Lower leg skin (tissue), 4 donors: ENCODE data around the gene POFUT2. TPM values are rescaled to one million over a fixed set of nuclear protein-coding genes. Genes with fewer than 3 reads are reported as not detected.

ENCODE experiments used
- DNase-seq, 2 donors: peaks; one replicate each; pipeline ENCODE4 v3.0.0-alpha.2; 2019; ENCODE audit warnings: low spot score in 2 of 2
- H3K4me3 ChIP-seq: fragments of 200-600 bp; sonication (generic); 2 replicates; pipeline ENCODE4 v1.5.1; 2017; ENCODE audit warnings: mild to moderate bottlenecking, low read depth; ENCODE audit not compliant: poor library complexity, severe bottlenecking
- POLR2A ChIP-seq, 2 donors: fragments of 450-650 bp; IDR thresholded peaks; one replicate each; pipeline ENCODE4 v1.6.1; 2016 to 2017; ENCODE audit warnings: antibody characterized with exemption in 2 of 2, mild to moderate bottlenecking in 1 of 2, moderate library complexity in 1 of 2
- WGBS, 2 donors: methylation state at CpG; one replicate each; pipeline ENCODE4 v1.1.5; 2018; 5-methylcytosine and 5-hydroxymethylcytosine counted together
- intact Hi-C: fragments of 100-400 bp; cut with DNase I; formaldehyde crosslinking; loops from one replicate; pipeline ENCODE4 v1.15.0; 2023; ENCODE audit warnings: low total_unique reads
- total RNA-seq, 4 donors: library from RNA; depleted of rRNA; stranded (reverse); fragments of >200 nt; gene quantifications; one replicate each; pipeline ENCODE4 v1.1.0, GENCODE V29; 2016
- TF ChIP-seq, protein P1 (sequence below), 3 donors: fragments of 450-650 bp; IDR thresholded peaks; one replicate each; pipeline ENCODE4 v1.5.1; 2016; ENCODE audit warnings: antibody characterized with exemption in 3 of 3, mild to moderate bottlenecking in 3 of 3, moderate library complexity in 2 of 3

POFUT2 gene
- total RNA-seq, 4 donors from 2014 or later, result 15.0 to 22.1 (median 18.9) TPM

- 81 to 88% methylated on average over 3 of the region's 3 CpGs for WGBS, 2 donors
- DNase-seq, result no peak
- no peak overlapping the region for H3K4me3 ChIP-seq
- no peak for TF ChIP-seq POLR2A (IDR thresholded peaks at IDR 0.05)
- TF ChIP-seq, protein P1, sequence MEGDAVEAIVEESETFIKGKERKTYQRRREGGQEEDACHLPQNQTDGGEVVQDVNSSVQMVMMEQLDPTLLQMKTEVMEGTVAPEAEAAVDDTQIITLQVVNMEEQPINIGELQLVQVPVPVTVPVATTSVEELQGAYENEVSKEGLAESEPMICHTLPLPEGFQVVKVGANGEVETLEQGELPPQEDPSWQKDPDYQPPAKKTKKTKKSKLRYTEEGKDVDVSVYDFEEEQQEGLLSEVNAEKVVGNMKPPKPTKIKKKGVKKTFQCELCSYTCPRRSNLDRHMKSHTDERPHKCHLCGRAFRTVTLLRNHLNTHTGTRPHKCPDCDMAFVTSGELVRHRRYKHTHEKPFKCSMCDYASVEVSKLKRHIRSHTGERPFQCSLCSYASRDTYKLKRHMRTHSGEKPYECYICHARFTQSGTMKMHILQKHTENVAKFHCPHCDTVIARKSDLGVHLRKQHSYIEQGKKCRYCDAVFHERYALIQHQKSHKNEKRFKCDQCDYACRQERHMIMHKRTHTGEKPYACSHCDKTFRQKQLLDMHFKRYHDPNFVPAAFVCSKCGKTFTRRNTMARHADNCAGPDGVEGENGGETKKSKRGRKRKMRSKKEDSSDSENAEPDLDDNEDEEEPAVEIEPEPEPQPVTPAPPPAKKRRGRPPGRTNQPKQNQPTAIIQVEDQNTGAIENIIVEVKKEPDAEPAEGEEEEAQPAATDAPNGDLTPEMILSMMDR (IDR thresholded peaks at IDR 0.05), result no peak
- intact Hi-C loops, result no loop called here
Observed at GRCh38 chr21:45313682-45314081, 26.0 kb upstream of the POFUT2 start.

DNA sequence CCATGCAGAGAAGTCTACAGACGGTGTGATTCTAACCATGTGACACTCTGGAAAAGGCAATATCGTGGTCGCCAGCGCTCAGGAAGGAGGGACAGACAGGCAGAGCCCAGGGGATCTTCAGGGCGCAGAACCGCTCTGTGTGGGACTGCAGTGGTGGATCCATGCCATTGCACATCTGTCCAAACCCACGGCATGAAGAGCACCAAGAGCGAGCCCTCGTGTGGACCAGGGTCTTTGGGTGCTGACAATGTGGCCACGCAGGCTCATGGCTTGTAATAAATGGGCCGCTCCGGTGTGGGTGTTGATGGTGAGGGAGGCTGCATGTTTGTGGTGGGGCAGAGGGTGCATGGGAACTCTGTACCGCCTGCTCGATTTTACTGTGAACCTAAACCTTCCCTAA lies 25.3 kb upstream of the POFUT2 start:
- no peak for DNase-seq
- no peak overlapping the region for H3K4me3 ChIP-seq
- WGBS, 2 donors, result 89 to 90% methylated on average over 14 of the region's 14 CpGs
- intact Hi-C loops, result no loop called here
- TF ChIP-seq POLR2A (IDR thresholded peaks at IDR 0.05), result no peak
- TF ChIP-seq, protein P1 (IDR thresholded peaks at IDR 0.05), result no peak

DNA sequence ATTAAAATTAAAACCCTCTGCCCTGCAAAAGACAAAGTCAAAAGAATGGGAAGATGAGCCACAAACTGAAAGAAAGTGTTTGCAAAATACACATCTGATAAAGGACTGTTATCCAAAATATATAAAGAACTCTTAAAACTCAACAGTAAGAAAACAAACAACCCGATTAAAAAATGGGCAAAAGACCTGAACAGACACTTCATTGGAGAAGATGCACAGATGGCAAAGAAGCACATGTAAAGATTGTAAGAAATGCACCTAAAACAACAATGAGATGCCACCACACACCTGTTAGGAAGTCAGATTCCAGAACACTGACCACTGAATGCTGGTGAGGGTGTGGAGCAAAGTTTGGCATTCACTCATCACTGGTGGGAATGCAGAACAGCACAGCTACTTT lies 24.6 kb upstream of the POFUT2 start:
- 95 to 96% methylated on average over 1 of the region's 1 CpG for WGBS, 2 donors
- TF ChIP-seq, protein P1 (IDR thresholded peaks at IDR 0.05), result no peak
- no peak for TF ChIP-seq POLR2A (IDR thresholded peaks at IDR 0.05)

DNA sequence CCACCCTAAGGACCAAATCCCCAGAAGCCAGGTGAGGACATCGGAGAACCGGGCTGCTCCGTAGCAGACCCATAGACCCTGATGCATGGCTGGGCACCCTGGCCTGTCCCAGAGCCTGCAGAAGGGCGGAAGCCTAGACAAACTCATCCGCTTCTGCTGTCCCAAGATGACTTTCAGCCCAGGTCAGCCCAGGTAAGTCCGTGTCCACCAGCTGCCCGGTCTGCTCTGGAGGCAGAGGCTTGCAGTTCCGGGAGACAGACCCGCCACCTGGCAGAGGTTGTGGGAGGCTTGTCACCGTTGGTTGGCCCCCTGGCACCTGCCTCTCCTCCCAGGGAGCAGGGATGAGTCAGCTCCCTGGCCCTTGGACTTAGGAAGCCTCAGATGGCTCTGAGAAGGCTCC lies 22.8 kb upstream of the POFUT2 start:
- no peak overlapping the region for H3K4me3 ChIP-seq
- intact Hi-C loops, result no loop called here
- WGBS, 2 donors, result 80 to 87% methylated on average over 5 to 10 of the region's 10 CpGs
- no peak for DNase-seq
- no peak for TF ChIP-seq POLR2A (IDR thresholded peaks at IDR 0.05)
- TF ChIP-seq, protein P1 (IDR thresholded peaks at IDR 0.05), result no peak

More for the DNA sequence above, 24.6 kb upstream of the POFUT2 start:
- DNase-seq, result no peak
- H3K4me3 ChIP-seq, result no peak overlapping the region
- intact Hi-C loops, result no loop called here

DNA sequence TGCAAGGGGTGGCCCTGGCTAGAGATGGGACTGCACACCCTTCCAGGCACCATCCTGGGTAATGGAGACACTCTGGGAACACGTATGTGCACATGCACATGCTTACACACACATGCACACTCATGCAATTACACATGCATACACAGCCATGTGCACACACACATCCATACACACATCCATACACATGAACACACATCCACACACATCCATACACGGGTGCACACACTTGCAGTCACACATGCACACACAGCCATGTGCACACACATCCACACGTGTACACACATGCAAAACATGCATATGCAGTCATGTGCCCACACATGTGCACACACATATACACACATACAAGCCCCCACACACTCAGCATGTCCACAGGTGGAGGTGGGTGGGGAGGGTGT lies 22.3 kb upstream of the POFUT2 start:
- TF ChIP-seq, protein P1 (IDR thresholded peaks at IDR 0.05), result no peak
- TF ChIP-seq POLR2A (IDR thresholded peaks at IDR 0.05), result no peak
- 70 to 74% methylated on average over 2 to 3 of the region's 3 CpGs for WGBS, 2 donors

More for the DNA sequence above, 22.3 kb upstream of the POFUT2 start:
- DNase-seq, result no peak
- intact Hi-C loops, result no loop called here
- no peak overlapping the region for H3K4me3 ChIP-seq
